ENCODE measurements around the gene VANGL2. TPM values are rescaled to one million over a fixed set of nuclear protein-coding genes. Genes with fewer than 3 reads are reported as not detected.

VANGL2 gene
- total and polyA plus RNA-seq, 2 experiments from 2014 or later = 17.7 to 51.3 TPM

DNA sequence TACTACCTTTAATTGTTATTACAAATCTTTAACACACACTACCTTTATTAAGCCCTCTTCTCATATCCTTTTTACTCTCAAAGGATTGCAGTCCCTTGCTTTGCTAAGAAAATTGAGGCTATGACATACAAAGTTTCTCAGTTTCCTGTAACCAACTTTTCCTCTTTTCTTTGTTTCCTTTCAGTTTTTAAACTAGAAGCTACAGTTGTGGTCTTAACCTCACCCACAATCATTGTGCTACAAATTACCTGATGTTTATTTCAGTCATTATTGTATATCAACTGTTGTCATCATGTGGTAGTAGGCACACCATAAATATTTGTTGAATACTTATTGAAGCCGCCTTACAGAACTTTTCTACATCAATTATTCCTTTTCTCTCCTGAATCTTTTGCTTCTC lies 70.9 kb downstream of the VANGL2 start:
- Histone ChIP-seq H3K79me2 (replicated peaks; ENCODE audit: insufficient read depth) (no peaks in the 10 kb centered on the region), H3K4me3 (no peak overlapping the region), H3F3A (replicated peaks; ENCODE audit: low read depth) (no peaks in the 10 kb centered on the region), H2AFZ (no peak overlapping the region), H3K4me1 (ENCODE audit: insufficient read depth) (no peaks in the 10 kb centered on the region), H3K27ac (ENCODE audit: low read depth) (no peak overlapping the region), H4K20me1 (replicated peaks; ENCODE audit: insufficient read depth) (no peaks in the 10 kb centered on the region), H3K9me2 (ENCODE audit: insufficient read depth) (peaks cover 22% of the 10 kb centered on the region), H3K36me3 (ENCODE audit: insufficient read depth) (no peaks in the 10 kb centered on the region), H3K27me3 (ENCODE audit: insufficient read depth) (no peaks in the 10 kb centered on the region), H3K4me2 (no peak overlapping the region)
- Mint-ChIP-seq H3K4me1 (no peaks in the 10 kb centered on the region), H3K36me3 (ENCODE audit: low read depth) (no peaks in the 10 kb centered on the region), H3K9me3 (no peaks in the 10 kb centered on the region), H3K27me3 (ENCODE audit: insufficient read depth, low read depth, poor library complexity) (no peaks in the 10 kb centered on the region), H3K4me3 (no peak overlapping the region), H3K27ac (no peak overlapping the region)
- ATAC-seq (no peak), DNase-seq (ENCODE audit: low spot score) (no peak)
- TF ChIP-seq JUNB (IDR thresholded peaks at IDR 0.05; ENCODE audit: unreplicated experiment) (no peak), EZH2phosphoT487 (IDR thresholded peaks at IDR 0.05; ENCODE audit: unreplicated experiment) (no peak), ZNF331 (CRISPR knock-in tag; IDR thresholded peaks at IDR 0.05; ENCODE audit: low read depth) (no peak), POLR2AphosphoS5 (IDR thresholded peaks at IDR 0.05; ENCODE audit: low read depth) (no peak), CREB1 (CRISPR knock-in tag; IDR thresholded peaks at IDR 0.05; ENCODE audit: low read depth) (no peak), STAT1 (IDR thresholded peaks at IDR 0.05; ENCODE audit: unreplicated experiment) (no peak), EZH2 (IDR thresholded peaks at IDR 0.05; ENCODE audit: low read depth, unreplicated experiment) (no peak), ZNF114 (CRISPR knock-in tag; IDR thresholded peaks at IDR 0.05) (no peak), NANOG (IDR thresholded peaks at IDR 0.05; ENCODE audit: borderline replicate concordance) (no peak)
- TF ChIP-seq, protein P1, sequence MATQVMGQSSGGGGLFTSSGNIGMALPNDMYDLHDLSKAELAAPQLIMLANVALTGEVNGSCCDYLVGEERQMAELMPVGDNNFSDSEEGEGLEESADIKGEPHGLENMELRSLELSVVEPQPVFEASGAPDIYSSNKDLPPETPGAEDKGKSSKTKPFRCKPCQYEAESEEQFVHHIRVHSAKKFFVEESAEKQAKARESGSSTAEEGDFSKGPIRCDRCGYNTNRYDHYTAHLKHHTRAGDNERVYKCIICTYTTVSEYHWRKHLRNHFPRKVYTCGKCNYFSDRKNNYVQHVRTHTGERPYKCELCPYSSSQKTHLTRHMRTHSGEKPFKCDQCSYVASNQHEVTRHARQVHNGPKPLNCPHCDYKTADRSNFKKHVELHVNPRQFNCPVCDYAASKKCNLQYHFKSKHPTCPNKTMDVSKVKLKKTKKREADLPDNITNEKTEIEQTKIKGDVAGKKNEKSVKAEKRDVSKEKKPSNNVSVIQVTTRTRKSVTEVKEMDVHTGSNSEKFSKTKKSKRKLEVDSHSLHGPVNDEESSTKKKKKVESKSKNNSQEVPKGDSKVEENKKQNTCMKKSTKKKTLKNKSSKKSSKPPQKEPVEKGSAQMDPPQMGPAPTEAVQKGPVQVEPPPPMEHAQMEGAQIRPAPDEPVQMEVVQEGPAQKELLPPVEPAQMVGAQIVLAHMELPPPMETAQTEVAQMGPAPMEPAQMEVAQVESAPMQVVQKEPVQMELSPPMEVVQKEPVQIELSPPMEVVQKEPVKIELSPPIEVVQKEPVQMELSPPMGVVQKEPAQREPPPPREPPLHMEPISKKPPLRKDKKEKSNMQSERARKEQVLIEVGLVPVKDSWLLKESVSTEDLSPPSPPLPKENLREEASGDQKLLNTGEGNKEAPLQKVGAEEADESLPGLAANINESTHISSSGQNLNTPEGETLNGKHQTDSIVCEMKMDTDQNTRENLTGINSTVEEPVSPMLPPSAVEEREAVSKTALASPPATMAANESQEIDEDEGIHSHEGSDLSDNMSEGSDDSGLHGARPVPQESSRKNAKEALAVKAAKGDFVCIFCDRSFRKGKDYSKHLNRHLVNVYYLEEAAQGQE (IDR thresholded peaks at IDR 0.05; ENCODE audit: unreplicated experiment) = no peak
- TF ChIP-seq, protein P2, sequence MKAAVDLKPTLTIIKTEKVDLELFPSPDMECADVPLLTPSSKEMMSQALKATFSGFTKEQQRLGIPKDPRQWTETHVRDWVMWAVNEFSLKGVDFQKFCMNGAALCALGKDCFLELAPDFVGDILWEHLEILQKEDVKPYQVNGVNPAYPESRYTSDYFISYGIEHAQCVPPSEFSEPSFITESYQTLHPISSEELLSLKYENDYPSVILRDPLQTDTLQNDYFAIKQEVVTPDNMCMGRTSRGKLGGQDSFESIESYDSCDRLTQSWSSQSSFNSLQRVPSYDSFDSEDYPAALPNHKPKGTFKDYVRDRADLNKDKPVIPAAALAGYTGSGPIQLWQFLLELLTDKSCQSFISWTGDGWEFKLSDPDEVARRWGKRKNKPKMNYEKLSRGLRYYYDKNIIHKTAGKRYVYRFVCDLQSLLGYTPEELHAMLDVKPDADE (IDR thresholded peaks at IDR 0.05) = no peak
- TF ChIP-seq, protein P3, sequence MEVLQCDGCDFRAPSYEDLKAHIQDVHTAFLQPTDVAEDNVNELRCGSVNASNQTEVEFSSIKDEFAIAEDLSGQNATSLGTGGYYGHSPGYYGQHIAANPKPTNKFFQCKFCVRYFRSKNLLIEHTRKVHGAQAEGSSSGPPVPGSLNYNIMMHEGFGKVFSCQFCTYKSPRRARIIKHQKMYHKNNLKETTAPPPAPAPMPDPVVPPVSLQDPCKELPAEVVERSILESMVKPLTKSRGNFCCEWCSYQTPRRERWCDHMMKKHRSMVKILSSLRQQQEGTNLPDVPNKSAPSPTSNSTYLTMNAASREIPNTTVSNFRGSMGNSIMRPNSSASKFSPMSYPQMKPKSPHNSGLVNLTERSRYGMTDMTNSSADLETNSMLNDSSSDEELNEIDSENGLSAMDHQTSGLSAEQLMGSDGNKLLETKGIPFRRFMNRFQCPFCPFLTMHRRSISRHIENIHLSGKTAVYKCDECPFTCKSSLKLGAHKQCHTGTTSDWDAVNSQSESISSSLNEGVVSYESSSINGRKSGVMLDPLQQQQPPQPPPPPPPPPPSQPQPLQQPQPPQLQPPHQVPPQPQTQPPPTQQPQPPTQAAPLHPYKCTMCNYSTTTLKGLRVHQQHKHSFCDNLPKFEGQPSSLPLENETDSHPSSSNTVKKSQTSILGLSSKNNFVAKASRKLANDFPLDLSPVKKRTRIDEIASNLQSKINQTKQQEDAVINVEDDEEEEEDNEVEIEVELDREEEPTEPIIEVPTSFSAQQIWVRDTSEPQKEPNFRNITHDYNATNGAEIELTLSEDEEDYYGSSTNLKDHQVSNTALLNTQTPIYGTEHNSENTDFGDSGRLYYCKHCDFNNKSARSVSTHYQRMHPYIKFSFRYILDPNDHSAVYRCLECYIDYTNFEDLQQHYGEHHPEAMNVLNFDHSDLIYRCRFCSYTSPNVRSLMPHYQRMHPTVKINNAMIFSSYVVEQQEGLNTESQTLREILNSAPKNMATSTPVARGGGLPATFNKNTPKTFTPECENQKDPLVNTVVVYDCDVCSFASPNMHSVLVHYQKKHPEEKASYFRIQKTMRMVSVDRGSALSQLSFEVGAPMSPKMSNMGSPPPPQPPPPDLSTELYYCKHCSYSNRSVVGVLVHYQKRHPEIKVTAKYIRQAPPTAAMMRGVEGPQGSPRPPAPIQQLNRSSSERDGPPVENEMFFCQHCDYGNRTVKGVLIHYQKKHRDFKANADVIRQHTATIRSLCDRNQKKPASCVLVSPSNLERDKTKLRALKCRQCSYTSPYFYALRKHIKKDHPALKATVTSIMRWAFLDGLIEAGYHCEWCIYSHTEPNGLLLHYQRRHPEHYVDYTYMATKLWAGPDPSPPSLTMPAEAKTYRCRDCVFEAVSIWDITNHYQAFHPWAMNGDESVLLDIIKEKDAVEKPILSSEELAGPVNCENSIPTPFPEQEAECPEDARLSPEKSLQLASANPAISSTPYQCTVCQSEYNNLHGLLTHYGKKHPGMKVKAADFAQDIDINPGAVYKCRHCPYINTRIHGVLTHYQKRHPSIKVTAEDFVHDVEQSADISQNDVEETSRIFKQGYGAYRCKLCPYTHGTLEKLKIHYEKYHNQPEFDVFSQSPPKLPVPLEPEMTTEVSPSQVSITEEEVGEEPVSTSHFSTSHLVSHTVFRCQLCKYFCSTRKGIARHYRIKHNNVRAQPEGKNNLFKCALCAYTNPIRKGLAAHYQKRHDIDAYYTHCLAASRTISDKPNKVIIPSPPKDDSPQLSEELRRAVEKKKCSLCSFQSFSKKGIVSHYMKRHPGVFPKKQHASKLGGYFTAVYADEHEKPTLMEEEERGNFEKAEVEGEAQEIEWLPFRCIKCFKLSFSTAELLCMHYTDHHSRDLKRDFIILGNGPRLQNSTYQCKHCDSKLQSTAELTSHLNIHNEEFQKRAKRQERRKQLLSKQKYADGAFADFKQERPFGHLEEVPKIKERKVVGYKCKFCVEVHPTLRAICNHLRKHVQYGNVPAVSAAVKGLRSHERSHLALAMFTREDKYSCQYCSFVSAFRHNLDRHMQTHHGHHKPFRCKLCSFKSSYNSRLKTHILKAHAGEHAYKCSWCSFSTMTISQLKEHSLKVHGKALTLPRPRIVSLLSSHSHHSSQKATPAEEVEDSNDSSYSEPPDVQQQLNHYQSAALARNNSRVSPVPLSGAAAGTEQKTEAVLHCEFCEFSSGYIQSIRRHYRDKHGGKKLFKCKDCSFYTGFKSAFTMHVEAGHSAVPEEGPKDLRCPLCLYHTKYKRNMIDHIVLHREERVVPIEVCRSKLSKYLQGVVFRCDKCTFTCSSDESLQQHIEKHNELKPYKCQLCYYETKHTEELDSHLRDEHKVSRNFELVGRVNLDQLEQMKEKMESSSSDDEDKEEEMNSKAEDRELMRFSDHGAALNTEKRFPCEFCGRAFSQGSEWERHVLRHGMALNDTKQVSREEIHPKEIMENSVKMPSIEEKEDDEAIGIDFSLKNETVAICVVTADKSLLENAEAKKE (CRISPR knock-in tag; IDR thresholded peaks at IDR 0.05) = no peak
- TF ChIP-seq, protein P4, sequence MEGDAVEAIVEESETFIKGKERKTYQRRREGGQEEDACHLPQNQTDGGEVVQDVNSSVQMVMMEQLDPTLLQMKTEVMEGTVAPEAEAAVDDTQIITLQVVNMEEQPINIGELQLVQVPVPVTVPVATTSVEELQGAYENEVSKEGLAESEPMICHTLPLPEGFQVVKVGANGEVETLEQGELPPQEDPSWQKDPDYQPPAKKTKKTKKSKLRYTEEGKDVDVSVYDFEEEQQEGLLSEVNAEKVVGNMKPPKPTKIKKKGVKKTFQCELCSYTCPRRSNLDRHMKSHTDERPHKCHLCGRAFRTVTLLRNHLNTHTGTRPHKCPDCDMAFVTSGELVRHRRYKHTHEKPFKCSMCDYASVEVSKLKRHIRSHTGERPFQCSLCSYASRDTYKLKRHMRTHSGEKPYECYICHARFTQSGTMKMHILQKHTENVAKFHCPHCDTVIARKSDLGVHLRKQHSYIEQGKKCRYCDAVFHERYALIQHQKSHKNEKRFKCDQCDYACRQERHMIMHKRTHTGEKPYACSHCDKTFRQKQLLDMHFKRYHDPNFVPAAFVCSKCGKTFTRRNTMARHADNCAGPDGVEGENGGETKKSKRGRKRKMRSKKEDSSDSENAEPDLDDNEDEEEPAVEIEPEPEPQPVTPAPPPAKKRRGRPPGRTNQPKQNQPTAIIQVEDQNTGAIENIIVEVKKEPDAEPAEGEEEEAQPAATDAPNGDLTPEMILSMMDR (conservative IDR thresholded peaks at IDR 0.05; ENCODE audit: low read depth in 2 of 2) = no peak

Measured in GM23338 (cell line).